Breast epithelium (tissue), 3 donors: Measurements from ENCODE around the gene P2RX6.

Experiments
- CTCF ChIP-seq, 3 donors: fragments of 450-650 bp; IDR thresholded peaks; one replicate each; pipeline ENCODE4 v1.5.1; 2016 to 2017; ENCODE audit warnings: antibody characterized with exemption in 3 of 3, mild to moderate bottlenecking in 3 of 3, moderate library complexity in 3 of 3
- POLR2A ChIP-seq: fragments of 450-650 bp; IDR thresholded peaks from one replicate; pipeline ENCODE4 v1.6.1; 2016; ENCODE audit warnings: antibody characterized with exemption, mild to moderate bottlenecking, moderate library complexity

- no peak for TF ChIP-seq CTCF (IDR thresholded peaks at IDR 0.05)
- TF ChIP-seq POLR2A, result no peak
Measured at GRCh38 chr22:21000987-21001600, 13.9 kb upstream of the P2RX6 start.
